HepG2 (cell line): Measurements from ENCODE around the gene S1PR2. TPM values are rescaled to one million over a fixed set of nuclear protein-coding genes. Genes with fewer than 3 reads are reported as not detected.
A peak's percentile ranks its signal among the peaks of the same experiment; 100 is the strongest.

Experiments
- ADNP ChIP-seq: sonication (generic); formaldehyde crosslinking; IDR thresholded peaks from 2 replicates; pipeline ENCODE4 v1.4.0; 2020; ENCODE audit warnings: missing genetic modification reagents
- EP300 ChIP-seq, 3 experiments: sonication (generic) in 1 of 3; formaldehyde crosslinking in 1 of 3; IDR thresholded peaks; 2 replicates each; pipeline versions ENCODE4 v1.5.1 to v1.6.1; 2011 to 2020; ENCODE audit warnings: low read depth in 2 of 3, low read length in 2 of 3, borderline replicate concordance in 1 of 3, improper control_type of control experiment in 1 of 3, mild to moderate bottlenecking in 1 of 3, missing genetic modification reagents in 1 of 3, moderate library complexity in 1 of 3
- HES4 ChIP-seq: sonication (generic); formaldehyde crosslinking; IDR thresholded peaks from 2 replicates; pipeline ENCODE4 v1.9.0; 2021; ENCODE audit warnings: mild to moderate bottlenecking, missing genetic modification reagents, borderline replicate concordance
- KLF15 ChIP-seq: sonication (generic); formaldehyde crosslinking; IDR thresholded peaks from 2 replicates; pipeline ENCODE4 v1.8.1; 2023; ENCODE audit warnings: borderline replicate concordance, mild to moderate bottlenecking, inconsistent platforms, missing genetic modification reagents, mixed read lengths
- MAZ ChIP-seq, 2 experiments: sonication (generic) in 1 of 2; formaldehyde crosslinking in 1 of 2; IDR thresholded peaks; 2 replicates each; pipeline versions ENCODE4 v1.5.0 to v1.6.1; 2012 to 2020; ENCODE audit warnings: low read depth in 2 of 2, mild to moderate bottlenecking in 2 of 2, borderline replicate concordance in 1 of 2, improper control_type of control experiment in 1 of 2, low read length in 1 of 2, missing genetic modification reagents in 1 of 2, moderate library complexity in 1 of 2
- PHF21A ChIP-seq: sonication (generic); formaldehyde crosslinking; IDR thresholded peaks from 2 replicates; pipeline ENCODE4 v1.5.0; 2020; ENCODE audit warnings: mild to moderate bottlenecking, missing genetic modification reagents
- STAT5B ChIP-seq: sonication (generic); formaldehyde crosslinking; IDR thresholded peaks from 2 replicates; pipeline ENCODE4 v1.4.0; 2020; ENCODE audit warnings: missing genetic modification reagents
- TBX3 ChIP-seq: fragments of 450-650 bp; IDR thresholded peaks from 2 replicates; pipeline ENCODE4 v1.6.1; 2017; ENCODE audit warnings: antibody characterized with exemption, mild to moderate bottlenecking, inconsistent platforms, borderline replicate concordance
- U2AF2 ChIP-seq: fragments of 200-400 bp; formaldehyde crosslinking; IDR thresholded peaks from 2 replicates; pipeline ENCODE4 v1.6.1; 2017; ENCODE audit warnings: low read depth, mild to moderate bottlenecking, low read length
- ZNF24 ChIP-seq: fragments of 450-650 bp; IDR thresholded peaks from 2 replicates; pipeline ENCODE4 v1.6.1; 2017; ENCODE audit warnings: antibody characterized with exemption, mild to moderate bottlenecking
- ZNF510 ChIP-seq: sonication (generic); formaldehyde crosslinking; IDR thresholded peaks from 2 replicates; pipeline ENCODE4 v1.4.0; 2020; ENCODE audit warnings: low read depth, mild to moderate bottlenecking, missing genetic modification reagents
- ZNF629 ChIP-seq: sonication (generic); formaldehyde crosslinking; conservative IDR thresholded peaks from 2 replicates; pipeline ENCODE4 v1.5.0; 2020; ENCODE audit warnings: missing genetic modification reagents
- ZNF766 ChIP-seq: sonication (generic); formaldehyde crosslinking; IDR thresholded peaks from 2 replicates; pipeline ENCODE4 v1.5.0; 2020; ENCODE audit warnings: missing genetic modification reagents, borderline replicate concordance
- polyA plus RNA-seq, 8 experiments: library from polyadenylated mRNA; depleted of rRNA in 3 of 8; stranded (reverse) in 7 of 8; unstranded in 1 of 8; fragments of >200 nt; fragmentation: Illumina TruSeq in 4 of 8; extraction: Trizol in 4 of 8; gene quantifications; 2 replicates each; pipeline versions ENCODE4 v1.2.1 to v1.2.3, GENCODE V29; 2011 to 2016; ENCODE audit warnings: low read depth in 4 of 8, missing spikeins in 1 of 8, mixed read lengths in 1 of 8; ENCODE audit not compliant: insufficient read depth in 1 of 8
- total RNA-seq, 5 experiments: library from RNA; depleted of rRNA; stranded (reverse); fragments of >200 nt; fragmentation: Illumina TruSeq; extraction: Trizol; gene quantifications; 2 replicates each; pipeline ENCODE4 v1.2.3, GENCODE V29; 2016; ENCODE audit warnings: low read depth in 1 of 5
- TF ChIP-seq, protein P1 (sequence below): sonication (generic); formaldehyde crosslinking; IDR thresholded peaks from 2 replicates; pipeline ENCODE4 v1.4.0; 2020; ENCODE audit warnings: missing genetic modification reagents
- TF ChIP-seq, protein P2 (sequence below): sonication (generic); formaldehyde crosslinking; IDR thresholded peaks from 2 replicates; pipeline ENCODE4 v1.8.1; 2023; ENCODE audit warnings: mild to moderate bottlenecking, missing genetic modification reagents, borderline replicate concordance
- TF ChIP-seq, protein P3 (sequence below): sonication (generic); formaldehyde crosslinking; IDR thresholded peaks from one replicate; pipeline ENCODE4 v1.5.1; 2020; ENCODE audit warnings: mild to moderate bottlenecking, missing genetic modification reagents; ENCODE audit errors: not compliant biosample characterization
- TF ChIP-seq, protein P4 (sequence below): sonication (generic); formaldehyde crosslinking; IDR thresholded peaks from 2 replicates; pipeline ENCODE4 v1.4.0; 2020; ENCODE audit warnings: missing genetic modification reagents; ENCODE audit errors: not compliant biosample characterization

The S1PR2 gene
- total and polyA plus RNA-seq, 2 of the 13 experiments (the other 11 are each of a cell fraction or from before 2014, with no cell fraction given): 0.91 to 1.3 TPM

DNA sequence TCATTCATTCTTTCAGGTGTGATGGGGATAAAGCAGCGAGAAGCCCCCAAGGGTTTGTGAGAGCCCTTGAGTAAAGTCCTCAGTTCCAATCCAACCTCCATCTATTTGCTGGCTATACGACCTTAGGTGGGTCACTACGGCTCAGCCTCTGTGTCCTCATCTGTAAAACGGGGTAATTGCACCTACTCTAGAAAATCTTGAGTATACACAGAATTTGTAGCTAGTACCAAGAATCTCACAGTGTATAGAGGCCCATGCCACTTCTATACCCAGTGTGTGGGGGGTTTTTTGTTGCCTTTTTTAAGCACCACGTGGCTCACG lies 36.0 kb downstream of the S1PR2 start (continued):
- TF ChIP-seq, protein P1, sequence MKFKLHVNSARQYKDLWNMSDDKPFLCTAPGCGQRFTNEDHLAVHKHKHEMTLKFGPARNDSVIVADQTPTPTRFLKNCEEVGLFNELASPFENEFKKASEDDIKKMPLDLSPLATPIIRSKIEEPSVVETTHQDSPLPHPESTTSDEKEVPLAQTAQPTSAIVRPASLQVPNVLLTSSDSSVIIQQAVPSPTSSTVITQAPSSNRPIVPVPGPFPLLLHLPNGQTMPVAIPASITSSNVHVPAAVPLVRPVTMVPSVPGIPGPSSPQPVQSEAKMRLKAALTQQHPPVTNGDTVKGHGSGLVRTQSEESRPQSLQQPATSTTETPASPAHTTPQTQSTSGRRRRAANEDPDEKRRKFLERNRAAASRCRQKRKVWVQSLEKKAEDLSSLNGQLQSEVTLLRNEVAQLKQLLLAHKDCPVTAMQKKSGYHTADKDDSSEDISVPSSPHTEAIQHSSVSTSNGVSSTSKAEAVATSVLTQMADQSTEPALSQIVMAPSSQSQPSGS (CRISPR knock-in tag): no peak
- TF ChIP-seq MAZ (IDR thresholded peaks at IDR 0.05; ENCODE audit: borderline replicate concordance, low read depth, low read length): no peak
- no peak for TF ChIP-seq MAZ (CRISPR knock-in tag; IDR thresholded peaks at IDR 0.05; ENCODE audit: low read depth)
- TF ChIP-seq, protein P2, sequence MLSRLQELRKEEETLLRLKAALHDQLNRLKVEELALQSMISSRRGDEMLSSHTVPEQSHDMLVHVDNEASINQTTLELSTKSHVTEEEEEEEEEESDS: no peak
- TF ChIP-seq, protein P3, sequence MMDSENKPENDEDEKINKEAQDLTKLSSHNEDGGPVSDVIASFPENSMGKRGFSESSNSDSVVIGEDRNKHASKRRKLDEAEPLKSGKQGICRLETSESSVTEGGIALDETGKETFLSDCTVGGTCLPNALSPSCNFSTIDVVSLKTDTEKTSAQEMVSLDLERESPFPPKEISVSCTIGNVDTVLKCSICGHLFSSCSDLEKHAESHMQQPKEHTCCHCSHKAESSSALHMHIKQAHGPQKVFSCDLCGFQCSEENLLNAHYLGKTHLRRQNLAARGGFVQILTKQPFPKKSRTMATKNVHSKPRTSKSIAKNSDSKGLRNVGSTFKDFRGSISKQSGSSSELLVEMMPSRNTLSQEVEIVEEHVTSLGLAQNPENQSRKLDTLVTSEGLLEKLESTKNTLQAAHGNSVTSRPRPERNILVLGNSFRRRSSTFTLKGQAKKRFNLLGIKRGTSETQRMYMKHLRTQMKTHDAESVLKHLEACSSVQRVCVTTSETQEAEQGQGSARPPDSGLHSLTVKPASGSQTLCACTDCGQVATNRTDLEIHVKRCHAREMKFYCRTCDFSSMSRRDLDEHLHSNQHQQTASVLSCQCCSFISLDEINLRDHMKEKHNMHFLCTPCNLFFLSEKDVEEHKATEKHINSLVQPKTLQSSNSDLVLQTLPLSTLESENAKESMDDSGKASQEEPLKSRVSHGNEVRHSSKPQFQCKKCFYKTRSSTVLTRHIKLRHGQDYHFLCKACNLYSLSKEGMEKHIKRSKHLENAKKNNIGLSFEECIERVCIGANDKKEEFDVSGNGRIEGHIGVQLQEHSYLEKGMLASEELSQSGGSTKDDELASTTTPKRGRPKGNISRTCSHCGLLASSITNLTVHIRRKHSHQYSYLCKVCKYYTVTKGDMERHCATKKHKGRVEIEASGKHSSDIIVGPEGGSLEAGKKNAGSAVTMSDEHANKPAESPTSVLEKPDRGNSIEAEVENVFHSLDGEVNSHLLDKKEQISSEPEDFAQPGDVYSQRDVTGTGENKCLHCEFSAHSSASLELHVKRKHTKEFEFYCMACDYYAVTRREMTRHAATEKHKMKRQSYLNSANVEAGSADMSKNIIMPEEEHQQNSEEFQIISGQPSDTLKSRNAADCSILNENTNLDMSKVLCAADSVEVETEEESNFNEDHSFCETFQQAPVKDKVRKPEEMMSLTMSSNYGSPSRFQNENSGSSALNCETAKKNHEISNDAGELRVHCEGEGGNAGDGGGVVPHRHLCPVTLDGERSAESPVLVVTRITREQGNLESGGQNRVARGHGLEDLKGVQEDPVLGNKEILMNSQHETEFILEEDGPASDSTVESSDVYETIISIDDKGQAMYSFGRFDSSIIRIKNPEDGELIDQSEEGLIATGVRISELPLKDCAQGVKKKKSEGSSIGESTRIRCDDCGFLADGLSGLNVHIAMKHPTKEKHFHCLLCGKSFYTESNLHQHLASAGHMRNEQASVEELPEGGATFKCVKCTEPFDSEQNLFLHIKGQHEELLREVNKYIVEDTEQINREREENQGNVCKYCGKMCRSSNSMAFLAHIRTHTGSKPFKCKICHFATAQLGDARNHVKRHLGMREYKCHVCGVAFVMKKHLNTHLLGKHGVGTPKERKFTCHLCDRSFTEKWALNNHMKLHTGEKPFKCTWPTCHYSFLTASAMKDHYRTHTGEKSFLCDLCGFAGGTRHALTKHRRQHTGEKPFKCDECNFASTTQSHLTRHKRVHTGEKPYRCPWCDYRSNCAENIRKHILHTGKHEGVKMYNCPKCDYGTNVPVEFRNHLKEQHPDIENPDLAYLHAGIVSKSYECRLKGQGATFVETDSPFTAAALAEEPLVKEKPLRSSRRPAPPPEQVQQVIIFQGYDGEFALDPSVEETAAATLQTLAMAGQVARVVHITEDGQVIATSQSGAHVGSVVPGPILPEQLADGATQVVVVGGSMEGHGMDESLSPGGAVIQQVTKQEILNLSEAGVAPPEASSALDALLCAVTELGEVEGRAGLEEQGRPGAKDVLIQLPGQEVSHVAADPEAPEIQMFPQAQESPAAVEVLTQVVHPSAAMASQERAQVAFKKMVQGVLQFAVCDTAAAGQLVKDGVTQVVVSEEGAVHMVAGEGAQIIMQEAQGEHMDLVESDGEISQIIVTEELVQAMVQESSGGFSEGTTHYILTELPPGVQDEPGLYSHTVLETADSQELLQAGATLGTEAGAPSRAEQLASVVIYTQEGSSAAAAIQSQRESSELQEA: no peak
- 0 out of 2 replicates have a peak, but pooled peaks have one; percentile 14 for TF ChIP-seq ADNP (CRISPR knock-in tag)
- TF ChIP-seq ZNF24: peak; percentile 94
- TF ChIP-seq KLF15 (CRISPR knock-in tag): no peak
- TF ChIP-seq, protein P4, sequence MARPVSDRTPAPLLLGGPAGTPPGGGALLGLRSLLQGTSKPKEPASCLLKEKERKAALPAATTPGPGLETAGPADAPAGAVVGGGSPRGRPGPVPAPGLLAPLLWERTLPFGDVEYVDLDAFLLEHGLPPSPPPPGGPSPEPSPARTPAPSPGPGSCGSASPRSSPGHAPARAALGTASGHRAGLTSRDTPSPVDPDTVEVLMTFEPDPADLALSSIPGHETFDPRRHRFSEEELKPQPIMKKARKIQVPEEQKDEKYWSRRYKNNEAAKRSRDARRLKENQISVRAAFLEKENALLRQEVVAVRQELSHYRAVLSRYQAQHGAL: no peak
- no peak for TF ChIP-seq ZNF766 (CRISPR knock-in tag)
- no peak for TF ChIP-seq PHF21A
- TF ChIP-seq TBX3: no peak
- TF ChIP-seq ZNF629 (CRISPR knock-in tag): peak; percentile 96
- no peak for TF ChIP-seq HES4 (CRISPR knock-in tag)
- TF ChIP-seq EP300 (IDR thresholded peaks at IDR 0.05; ENCODE audit: low read depth in 2 of 2, low read length in 2 of 2): no peak
- no peak for TF ChIP-seq EP300 (CRISPR knock-in tag; IDR thresholded peaks at IDR 0.05; ENCODE audit: borderline replicate concordance)
- TF ChIP-seq U2AF2: no peak
- 0 out of 2 replicates have a peak, but pooled peaks have one; percentile 30 for TF ChIP-seq ZNF510 (CRISPR knock-in tag)
- TF ChIP-seq STAT5B (CRISPR knock-in tag): no peak
